ENCODE measurements around the gene WDR90. TPM values are rescaled to one million over a fixed set of nuclear protein-coding genes. Genes with fewer than 3 reads are reported as not detected.

Gene WDR90
- total RNA-seq, 4 donors from 2014 or later = 23.0 to 166 (median 90.2) TPM

DNA sequence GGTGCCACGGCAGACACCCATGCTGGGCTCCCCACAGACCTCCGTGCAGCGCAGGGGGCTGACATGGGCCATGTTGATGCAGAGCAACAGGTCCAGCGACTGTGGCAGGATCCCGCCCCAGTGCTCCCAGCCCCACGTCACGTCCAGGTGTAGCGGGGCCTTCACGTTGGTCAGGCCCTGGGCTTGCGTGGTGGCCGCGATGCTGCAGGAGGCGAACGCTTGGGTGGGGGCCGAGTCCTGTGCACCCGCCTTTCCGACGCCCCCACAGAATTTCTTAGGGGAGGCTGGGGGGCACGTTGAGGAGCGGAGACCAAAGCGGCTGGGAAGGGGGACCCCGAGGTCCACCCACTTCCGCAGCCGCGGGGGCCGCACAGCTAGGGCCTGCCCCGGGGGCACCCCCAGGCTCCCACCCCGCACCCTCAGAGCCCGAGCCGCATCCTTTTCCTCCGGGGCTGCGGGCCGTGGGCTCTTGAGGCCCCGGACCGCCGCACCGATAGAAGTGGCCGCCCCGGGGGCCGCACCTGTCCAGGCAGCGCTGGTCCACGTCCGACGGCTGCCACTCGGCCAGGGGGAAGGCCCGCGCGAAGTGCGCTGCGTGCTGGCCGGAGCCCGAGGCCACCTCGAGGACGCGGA, 13.5 kb upstream of the WDR90 start:
- TF ChIP-seq POLR2AphosphoS5 (IDR thresholded peaks at IDR 0.05) = no peak
- TF ChIP-seq EP300 (IDR thresholded peaks at IDR 0.05; ENCODE audit: low read depth) = no peak
- no peak for TF ChIP-seq POLR2A (IDR thresholded peaks at IDR 0.05)
- no peak for TF ChIP-seq CTCF (IDR thresholded peaks at IDR 0.05)
- intact Hi-C loops (cut with DNase I; ENCODE audit: low total_unique reads) (loop anchor here (1.0 kb wide), 1 partner anchor 46 kb away; no protein-coding TSS in a partner anchor), in situ Hi-C loops (cut with MboI; ENCODE audit: low pct_ligation_motif_present in 1 of 4, low pct_unique_long_range_greater_than_20kb in 1 of 4, low sequenced_read_pairs in 3 of 4) (no loop called here)
- Histone ChIP-seq H3K27me3 (no peaks in the 10 kb centered on the region), H3K9me3 (no peaks in the 10 kb centered on the region), H3K4me3 (peak overlapping the region; percentile 73 to 94 (median 79)), H3K36me3 (no peaks in the 10 kb centered on the region), H3K27ac (peak overlapping the region; percentile 96 to 100 (median 98)), H3K4me1 (peaks cover 11 to 25% (median 24%) of the 10 kb centered on the region in 4 donors)
- no peak for DNase-seq
- 3% methylated on average over 41 of the region's 55 CpGs; no CpG with 5 or more reads in 1 of the 2 donors for WGBS, 2 donors (ENCODE audit: low coverage in 1 of 2)

GRCh38 chr16:636206-637080, 12.7 kb upstream of the WDR90 start, which contains the start of gene METTL26:
Gene METTL26 (minus strand): TSS chr16:636305. CDS start chr16:636290, 15 bp downstream.
- Histone ChIP-seq H3K36me3 (no peaks in the 10 kb centered on the region), H3K4me1 (peaks cover 11 to 22% (median 21%) of the 10 kb centered on the region in 4 donors), H3K27ac (peak within 1 kb of the TSS; percentile 96 to 100 (median 98)), H3K27me3 (no peaks in the 10 kb centered on the region), H3K4me3 (peak within 1 kb of the TSS; percentile 73 to 94 (median 79)), H3K9me3 (no peaks in the 10 kb centered on the region)
- WGBS, 2 donors (ENCODE audit: low coverage in 1 of 2) = 0 to 5% methylated on average over 4 to 66 of the region's 91 CpGs
- TF ChIP-seq EP300 (IDR thresholded peaks at IDR 0.05; ENCODE audit: low read depth) = no peak
- TF ChIP-seq POLR2AphosphoS5 (IDR thresholded peaks at IDR 0.05) = peak; percentile 13 to 83 (median 73)
- peak in 3 of 5 experiments; percentile 3 to 44 (median 20) for TF ChIP-seq CTCF (IDR thresholded peaks at IDR 0.05)
- peak; percentile 61 for TF ChIP-seq POLR2A (IDR thresholded peaks at IDR 0.05)
- in situ Hi-C loops (cut with MboI; ENCODE audit: low pct_ligation_motif_present in 1 of 4, low pct_unique_long_range_greater_than_20kb in 1 of 4, low sequenced_read_pairs in 3 of 4) (no loop called here), intact Hi-C loops (cut with DNase I; ENCODE audit: low total_unique reads) (loop anchor here (1.0 kb wide), 1 partner anchor 47 kb away; no protein-coding TSS in a partner anchor)
- DNase-seq = peak; percentile 97

DNA sequence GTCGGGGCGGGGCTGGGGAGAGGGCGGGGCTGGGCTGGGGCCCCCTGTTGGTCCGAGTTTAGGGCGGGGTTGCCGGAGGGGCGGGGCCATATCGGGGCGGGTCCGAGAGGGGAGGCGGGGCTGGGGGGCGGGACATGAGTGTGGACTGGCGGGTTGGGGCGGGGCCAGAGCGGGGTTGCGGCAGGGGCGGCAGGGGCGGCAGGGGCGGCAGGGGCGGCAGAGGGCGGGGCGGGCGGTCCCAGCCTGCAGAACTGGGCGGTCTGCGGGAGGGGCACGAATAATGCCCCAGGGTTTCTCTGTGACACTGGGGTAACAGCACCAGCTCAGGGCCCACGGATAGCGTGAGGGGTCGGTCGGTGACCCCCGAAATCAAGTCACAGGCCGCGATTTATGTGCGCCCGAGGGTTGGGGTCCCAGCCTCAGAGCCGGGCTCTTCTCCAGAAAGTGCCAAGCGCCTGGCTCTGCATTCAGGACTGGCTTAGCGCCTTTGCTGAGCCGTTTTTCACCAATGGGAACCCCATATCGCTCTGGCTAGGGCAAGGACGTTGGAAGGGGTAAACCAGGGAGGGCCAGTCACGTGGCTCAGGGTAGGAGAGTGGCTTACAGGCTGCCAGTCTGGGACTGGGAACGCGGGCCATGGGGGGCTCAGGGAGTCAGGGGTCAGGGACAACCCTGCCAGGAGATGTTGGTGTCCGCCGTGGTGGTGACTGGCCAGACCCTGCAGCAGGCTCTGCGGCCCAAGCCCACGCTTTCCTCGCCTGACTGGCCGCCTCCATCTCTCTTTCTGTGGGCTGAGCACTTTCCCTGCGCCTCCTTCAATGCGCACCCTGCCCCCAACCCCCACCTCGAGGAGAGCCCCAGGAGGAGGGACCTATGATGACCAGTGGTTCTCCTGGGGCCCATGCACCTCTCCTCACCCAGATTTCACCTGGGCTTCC, 11.8 kb upstream of the WDR90 start:
- H3K27ac ChIP-seq = peak overlapping the region; percentile 96 to 100 (median 98)
- WGBS, 2 donors (ENCODE audit: low coverage in 1 of 2) = 29% methylated on average over 22 of the region's 53 CpGs; no CpG with 5 or more reads in 1 of the 2 donors
- no peaks in the 10 kb centered on the region for H3K36me3 ChIP-seq
- peaks cover 11 to 25% (median 21%) of the 10 kb centered on the region in 4 donors for H3K4me1 ChIP-seq
- TF ChIP-seq EP300 (IDR thresholded peaks at IDR 0.05; ENCODE audit: low read depth) (no peak), POLR2AphosphoS5 (IDR thresholded peaks at IDR 0.05) (no peak), POLR2A (IDR thresholded peaks at IDR 0.05) (no peak), CTCF (IDR thresholded peaks at IDR 0.05) (no peak)
- no peaks in the 10 kb centered on the region for H3K27me3 ChIP-seq
- no peaks in the 10 kb centered on the region for H3K9me3 ChIP-seq
- intact Hi-C loops (cut with DNase I; ENCODE audit: low total_unique reads) (no loop called here), in situ Hi-C loops (cut with MboI; ENCODE audit: low pct_ligation_motif_present in 1 of 4, low pct_unique_long_range_greater_than_20kb in 1 of 4, low sequenced_read_pairs in 3 of 4) (no loop called here)
- peak overlapping the region; percentile 73 to 94 (median 79) for H3K4me3 ChIP-seq
- DNase-seq = peak; percentile 92

Measured in transverse colon (tissue), 4 donors.